Caco-2 (cell line): ENCODE results near the gene MRPL43. TPM values are rescaled to one million over a fixed set of nuclear protein-coding genes. Genes with fewer than 3 reads are reported as not detected.

Experiments
- BruUV-seq: library from RNA; stranded (reverse); fragments of 400-500 nt; replicated peaks from 2 replicates; lab custom pipeline; 2021; lab: Mats Ljungman, UMichigan
- CTCF ChIA-PET: fragments of 300-600 bp; sonication (Branson Sonifier 250); formaldehyde crosslinking; loops from one replicate; lab custom pipeline; 2022; ENCODE audit warnings: antibody characterized with exemption; lab: Charles Lee
- POLR2A ChIA-PET: fragments of 300-600 bp; sonication (Branson Sonifier 250); formaldehyde crosslinking; loops from one replicate; lab custom pipeline; 2022; ENCODE audit warnings: antibody characterized with exemption; lab: Charles Lee
- DNase-seq, 2 experiments: peaks; one replicate each; pipeline versions ENCODE4 v3.0.0 to v3.0.0-alpha.2; 2020 to 2022
- H3K27me3 ChIP-seq: replicated peaks from 2 replicates; pipeline ENCODE4 v1.6.0; 2011; ENCODE audit warnings: low read length; ENCODE audit not compliant: control insufficient read depth, insufficient read depth
- H3K36me3 ChIP-seq: 2 replicates; pipeline ENCODE4 v1.5.1; 2011; ENCODE audit warnings: low read length; ENCODE audit not compliant: control insufficient read depth, insufficient read depth
- H3K4me1 ChIP-seq: fragments of 250-450 bp; sonication (Bioruptor Pico); 2 replicates; pipeline ENCODE4 v1.5.1; 2020; ENCODE audit warnings: mild to moderate bottlenecking
- H3K4me3 ChIP-seq: 2 replicates; pipeline ENCODE4 v1.5.1; 2011; ENCODE audit warnings: low read depth, mild to moderate bottlenecking, control low read depth, low read length
- H3K9me3 ChIP-seq: fragments of 250-450 bp; sonication (Bioruptor Pico); 2 replicates; pipeline ENCODE4 v1.5.1; 2020; ENCODE audit warnings: mild to moderate bottlenecking, moderate library complexity
- H3K27ac Mint-ChIP-seq: one replicate; pipeline ENCODE4 v1.8.0; 2022; ENCODE audit warnings: mixed read lengths; ENCODE audit not compliant: unreplicated experiment
- H3K27me3 Mint-ChIP-seq: one replicate; pipeline ENCODE4 v1.8.0; 2022; ENCODE audit warnings: mixed read lengths; ENCODE audit not compliant: insufficient read depth, unreplicated experiment
- H3K36me3 Mint-ChIP-seq: one replicate; pipeline ENCODE4 v1.8.0; 2022; ENCODE audit warnings: mild to moderate bottlenecking, mixed read lengths; ENCODE audit not compliant: insufficient read depth, unreplicated experiment
- H3K4me1 Mint-ChIP-seq: one replicate; pipeline ENCODE4 v1.8.0; 2022; ENCODE audit warnings: low read depth, mixed read lengths; ENCODE audit not compliant: unreplicated experiment
- H3K4me3 Mint-ChIP-seq: one replicate; pipeline ENCODE4 v1.8.0; 2022; ENCODE audit warnings: mild to moderate bottlenecking, moderate library complexity, mixed read lengths; ENCODE audit not compliant: unreplicated experiment
- H3K9me3 Mint-ChIP-seq: one replicate; pipeline ENCODE4 v1.8.0; 2022; ENCODE audit warnings: mixed read lengths; ENCODE audit not compliant: unreplicated experiment
- intact Hi-C: fragments of 100-400 bp; cut with micrococcal nuclease; formaldehyde crosslinking; loops from one replicate; pipeline ENCODE4 v1.10.0; 2022; ENCODE audit not compliant: unreplicated experiment
- total RNA-seq: library from RNA; stranded (reverse); gene quantifications from 2 replicates; pipeline ENCODE4 v1.2.3, GENCODE V29; 2022
- TF ChIP-seq, protein P1 (sequence below), 2 experiments: fragments of 200-600 bp in 1 of 2; IDR thresholded peaks; 1 replicate in 1 of 2; 2 replicates in 1 of 2; pipeline versions ENCODE4 v1.5.1 to v1.8.0; 2011 to 2022; ENCODE audit warnings: antibody characterized with exemption in 1 of 2, control low read depth in 1 of 2, inconsistent platforms in 1 of 2, low read depth in 1 of 2, low read length in 1 of 2, mild to moderate bottlenecking in 1 of 2, moderate library complexity in 1 of 2; ENCODE audit not compliant: insufficient read depth in 1 of 2, severe bottlenecking in 1 of 2, unreplicated experiment in 1 of 2

Gene MRPL43
- total RNA-seq, 1 experiment from 2014 or later = 82.1 TPM

GRCh38 chr10:100997360-100998182 is 10.3 kb upstream of the MRPL43 start:
- Histone ChIP-seq H3K4me3 (peak overlapping the region; percentile 94), H3K27me3 (no peaks in the 10 kb centered on the region), H3K9me3 (no peaks in the 10 kb centered on the region), H3K4me1 (peaks cover 18% of the 10 kb centered on the region), H3K36me3 (peaks cover 1% of the 10 kb centered on the region)
- intact Hi-C loops = loop anchor here (1.0 to 2.0 kb wide), 3 partner anchors 16 to 69 kb away; no protein-coding TSS in a partner anchor
- TF ChIP-seq, protein P1, sequence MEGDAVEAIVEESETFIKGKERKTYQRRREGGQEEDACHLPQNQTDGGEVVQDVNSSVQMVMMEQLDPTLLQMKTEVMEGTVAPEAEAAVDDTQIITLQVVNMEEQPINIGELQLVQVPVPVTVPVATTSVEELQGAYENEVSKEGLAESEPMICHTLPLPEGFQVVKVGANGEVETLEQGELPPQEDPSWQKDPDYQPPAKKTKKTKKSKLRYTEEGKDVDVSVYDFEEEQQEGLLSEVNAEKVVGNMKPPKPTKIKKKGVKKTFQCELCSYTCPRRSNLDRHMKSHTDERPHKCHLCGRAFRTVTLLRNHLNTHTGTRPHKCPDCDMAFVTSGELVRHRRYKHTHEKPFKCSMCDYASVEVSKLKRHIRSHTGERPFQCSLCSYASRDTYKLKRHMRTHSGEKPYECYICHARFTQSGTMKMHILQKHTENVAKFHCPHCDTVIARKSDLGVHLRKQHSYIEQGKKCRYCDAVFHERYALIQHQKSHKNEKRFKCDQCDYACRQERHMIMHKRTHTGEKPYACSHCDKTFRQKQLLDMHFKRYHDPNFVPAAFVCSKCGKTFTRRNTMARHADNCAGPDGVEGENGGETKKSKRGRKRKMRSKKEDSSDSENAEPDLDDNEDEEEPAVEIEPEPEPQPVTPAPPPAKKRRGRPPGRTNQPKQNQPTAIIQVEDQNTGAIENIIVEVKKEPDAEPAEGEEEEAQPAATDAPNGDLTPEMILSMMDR (IDR thresholded peaks at IDR 0.05; ENCODE audit: insufficient read depth in 1 of 2, low read depth in 1 of 2, low read length in 1 of 2, severe bottlenecking in 1 of 2, unreplicated experiment in 1 of 2) = peak; percentile 90 to 97
- no peaks in the 10 kb centered on the region for H3K27me3 Mint-ChIP-seq
- POLR2A ChIA-PET = interaction anchor here (0.5 to 1.0 kb wide), 3 partner anchors 27 to 33 kb away, joined by 3 to 5 read pairs (median 3); partner anchors contain the start of genes PDZD7 and SFXN3
- H3K4me3 Mint-ChIP-seq = peak overlapping the region; percentile 81
- peak overlapping the region; percentile 74 for H3K27ac Mint-ChIP-seq
- H3K4me1 Mint-ChIP-seq = peaks cover 19% of the 10 kb centered on the region
- BruUV-seq = no TSS peak
- CTCF ChIA-PET = interaction anchor here (0.6 to 7.1 kb wide), 20 partner anchors 9 to 119 kb away, joined by 3 to 58 read pairs (median 7); partner anchors contain the start of genes KAZALD1, MRPL43, PDZD7 and SEMA4G
- H3K9me3 Mint-ChIP-seq = no peaks in the 10 kb centered on the region
- DNase-seq = peak; percentile 92 to 94
- H3K36me3 Mint-ChIP-seq = peaks cover 48% of the 10 kb centered on the region

- H3K9me3 ChIP-seq = no peaks in the 10 kb centered on the region
- ChIA-PET POLR2A (interaction anchor here (0.5 to 1.0 kb wide), 2 partner anchors 27 to 34 kb away, joined by 3 to 5 read pairs; partner anchors contain the start of genes PDZD7 and SFXN3), CTCF (interaction anchor here (0.6 to 7.1 kb wide), 16 partner anchors 8 to 118 kb away, joined by 3 to 58 read pairs (median 8); partner anchors contain the start of genes KAZALD1, MRPL43, PDZD7 and SEMA4G)
- H3K4me3 Mint-ChIP-seq = peak overlapping the region; percentile 81
- H3K4me1 ChIP-seq = peaks cover 18% of the 10 kb centered on the region
- no peaks in the 10 kb centered on the region for H3K27me3 ChIP-seq
- peak overlapping the region; percentile 64 for H3K27ac Mint-ChIP-seq
- BruUV-seq = no TSS peak
- H3K36me3 ChIP-seq = peaks cover 1% of the 10 kb centered on the region
- H3K36me3 Mint-ChIP-seq = peaks cover 49% of the 10 kb centered on the region
- no peaks in the 10 kb centered on the region for H3K9me3 Mint-ChIP-seq
- peak in 1 of 2 experiments; percentile 73 for DNase-seq
- TF ChIP-seq, protein P1 (IDR thresholded peaks at IDR 0.05; ENCODE audit: insufficient read depth in 1 of 2, low read depth in 1 of 2, low read length in 1 of 2, severe bottlenecking in 1 of 2, unreplicated experiment in 1 of 2) = no peak
- H3K4me3 ChIP-seq = peak overlapping the region; percentile 94
- H3K4me1 Mint-ChIP-seq = peaks cover 19% of the 10 kb centered on the region
- intact Hi-C loops = loop anchor here (1.0 kb wide), 2 partner anchors 16 to 26 kb away; no protein-coding TSS in a partner anchor
- no peaks in the 10 kb centered on the region for H3K27me3 Mint-ChIP-seq
Observed at GRCh38 chr10:100996678-100997359, 9.5 kb upstream of the MRPL43 start.

GRCh38 chr10:100995181-100995580 is 7.9 kb upstream of the MRPL43 start:
- Histone ChIP-seq H3K36me3 (peaks cover 1% of the 10 kb centered on the region), H3K9me3 (no peaks in the 10 kb centered on the region), H3K4me1 (peaks cover 12% of the 10 kb centered on the region), H3K4me3 (no peak overlapping the region), H3K27me3 (no peaks in the 10 kb centered on the region)
- Mint-ChIP-seq H3K36me3 (peaks cover 57% of the 10 kb centered on the region), H3K4me1 (peaks cover 12% of the 10 kb centered on the region), H3K4me3 (no peak overlapping the region), H3K9me3 (no peaks in the 10 kb centered on the region), H3K27me3 (no peaks in the 10 kb centered on the region), H3K27ac (peak overlapping the region; percentile 43)
- intact Hi-C loops = no loop called here
- TF ChIP-seq, protein P1 (IDR thresholded peaks at IDR 0.05; ENCODE audit: insufficient read depth in 1 of 2, low read depth in 1 of 2, low read length in 1 of 2, severe bottlenecking in 1 of 2, unreplicated experiment in 1 of 2) = no peak
- no TSS peak for BruUV-seq
- POLR2A ChIA-PET = no interaction called here
- DNase-seq = no peak
- CTCF ChIA-PET = interaction anchor here (0.7 to 7.1 kb wide), 4 partner anchors 16 to 540 kb away, joined by 3 to 58 read pairs (median 28); no protein-coding TSS in a partner anchor
